COLO668 (cell line): ENCODE results near the gene LONP1.
"Not testable (repeated sequence)": the region's sequence is repeated elsewhere in the genome, so short reads cannot be mapped to it uniquely, and the experiment has no call there.

Experiments
- DNase-seq: peaks from one replicate; lab custom pipeline; 2025; ENCODE audit not compliant: unreplicated experiment; lab: John Stamatoyannopoulos, UW

Gene LONP1

GRCh38 chr19:5714816-5715215 lies 5.1 kb downstream of the LONP1 start:
- DNase-seq, result no peak

GRCh38 chr19:5713228-5713627 lies 6.7 kb downstream of the LONP1 start:
- no peak for DNase-seq

GRCh38 chr19:5711713-5712161 lies 8.2 kb downstream of the LONP1 start:
- no peak for DNase-seq

- DNase-seq, result no peak
These were observed 8.9 kb downstream of the LONP1 start for GRCh38 chr19:5711025-5711424.

- DNase-seq, result no peak
These were observed 12.1 kb downstream of the LONP1 start for GRCh38 chr19:5707576-5708575.

- DNase-seq, result no peak
These were observed 12.9 kb downstream of the LONP1 start for GRCh38 chr19:5706876-5707573.

- DNase-seq, result no peak
These were observed 14.4 kb downstream of the LONP1 start for GRCh38 chr19:5705552-5705951.

GRCh38 chr19:5703819-5704818 lies 15.8 kb downstream of the LONP1 start:
- DNase-seq, result no peak

- DNase-seq, result not testable (repeated sequence)
These were observed 17.9 kb downstream of the LONP1 start for GRCh38 chr19:5702053-5702410.

GRCh38 chr19:5700455-5701092 lies 19.4 kb downstream of the LONP1 start:
- DNase-seq, result no peak

- no peak for DNase-seq
These were observed 21.1 kb downstream of the LONP1 start for GRCh38 chr19:5698635-5699422.

- no peak for DNase-seq
These were observed 21.9 kb downstream of the LONP1 start for GRCh38 chr19:5697890-5698634.

GRCh38 chr19:5697022-5697889 lies 22.7 kb downstream of the LONP1 start:
- no peak for DNase-seq

GRCh38 chr19:5696196-5697021 lies 23.5 kb downstream of the LONP1 start:
- no peak for DNase-seq

- DNase-seq, result no peak
These were observed 24.2 kb downstream of the LONP1 start for GRCh38 chr19:5695649-5696195.

GRCh38 chr19:5694956-5695648 lies 24.8 kb downstream of the LONP1 start:
- DNase-seq, result no peak
